ENCODE results near the gene SMIM5. TPM values are rescaled to one million over a fixed set of nuclear protein-coding genes. Genes with fewer than 3 reads are reported as not detected.

SMIM5 gene
- total and polyA plus RNA-seq, 2 of the 13 experiments (the other 11 are each of a cell fraction or from before 2014, with no cell fraction given): not detected

- TF ChIP-seq TRAFD1 (CRISPR knock-in tag; IDR thresholded peaks at IDR 0.05; ENCODE audit: borderline replicate concordance) (no peak), PHF21A (CRISPR knock-in tag; IDR thresholded peaks at IDR 0.05) (no peak), U2AF2 (IDR thresholded peaks at IDR 0.05; ENCODE audit: low read depth, low read length) (no peak), XBP1 (CRISPR knock-in tag; IDR thresholded peaks at IDR 0.05) (no peak), ZNF383 (CRISPR knock-in tag; IDR thresholded peaks at IDR 0.05; ENCODE audit: borderline replicate concordance) (no peak), PRDM15 (CRISPR knock-in tag; IDR thresholded peaks at IDR 0.05) (no peak), ERF (CRISPR knock-in tag; IDR thresholded peaks at IDR 0.05) (no peak; the same call in 1 of the 2 replicates), ZNF407 (CRISPR knock-in tag; IDR thresholded peaks at IDR 0.05; ENCODE audit: not compliant biosample characterization) (peak; percentile 31), KLF6 (CRISPR knock-in tag; IDR thresholded peaks at IDR 0.05) (no peak), SRF (IDR thresholded peaks at IDR 0.05; ENCODE audit: low read depth, low read length) (no peak), ZXDC (CRISPR knock-in tag; IDR thresholded peaks at IDR 0.05) (no peak)
Observed at GRCh38 chr17:75589012-75589918, 44.0 kb upstream of the SMIM5 start (continued).

Measured in HepG2 (cell line).